ENCODE results near the gene TPPP3.

DNA sequence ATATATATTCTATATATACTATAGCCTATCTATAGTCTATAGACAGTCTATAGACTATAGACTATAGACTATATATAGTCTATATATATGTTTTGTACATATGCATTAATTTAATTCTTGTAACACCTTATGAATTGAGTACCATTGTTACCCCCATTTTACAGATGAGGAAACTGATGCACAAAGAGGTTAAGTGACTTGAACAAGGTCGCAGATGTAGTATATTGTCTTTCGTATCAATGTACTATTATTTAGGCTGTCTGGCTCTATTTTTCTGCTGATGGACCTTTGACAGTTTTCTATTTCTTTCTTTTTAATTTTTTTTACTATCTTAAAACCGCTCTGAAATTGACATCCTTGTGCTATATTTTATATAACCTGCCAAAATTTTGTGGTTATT is 52.0 kb downstream of the TPPP3 start:
- TF ChIP-seq POLR2AphosphoS5 (IDR thresholded peaks at IDR 0.05; ENCODE audit: low read depth, low read length) (no peak), ELF1 (IDR thresholded peaks at IDR 0.05) (no peak), IRF3 (IDR thresholded peaks at IDR 0.05; ENCODE audit: low read depth, low read length) (no peak), EZH2phosphoT487 (IDR thresholded peaks at IDR 0.05; ENCODE audit: borderline replicate concordance, low read depth) (no peak)
- TF ChIP-seq, protein P1, sequence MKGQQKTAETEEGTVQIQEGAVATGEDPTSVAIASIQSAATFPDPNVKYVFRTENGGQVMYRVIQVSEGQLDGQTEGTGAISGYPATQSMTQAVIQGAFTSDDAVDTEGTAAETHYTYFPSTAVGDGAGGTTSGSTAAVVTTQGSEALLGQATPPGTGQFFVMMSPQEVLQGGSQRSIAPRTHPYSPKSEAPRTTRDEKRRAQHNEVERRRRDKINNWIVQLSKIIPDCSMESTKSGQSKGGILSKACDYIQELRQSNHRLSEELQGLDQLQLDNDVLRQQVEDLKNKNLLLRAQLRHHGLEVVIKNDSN (IDR thresholded peaks at IDR 0.05; ENCODE audit: borderline replicate concordance, low read depth) = no peak
